H1 (cell line): ENCODE data around the gene LYPD6.

ENCODE experiments used
- EP300 ChIP-seq, 2 experiments: IDR thresholded peaks; 1 replicate in 1 of 2; 2 replicates in 1 of 2; pipeline ENCODE4 v1.6.1; 2011 to 2012; ENCODE audit warnings: low read depth in 2 of 2, low read length in 2 of 2, mild to moderate bottlenecking in 2 of 2, borderline replicate concordance in 1 of 2, inconsistent platforms in 1 of 2, moderate library complexity in 1 of 2
- POLR2AphosphoS5 ChIP-seq: IDR thresholded peaks from 2 replicates; pipeline ENCODE4 v1.6.1; 2011; ENCODE audit warnings: low read depth, low read length
- TF ChIP-seq, protein P1 (sequence below): IDR thresholded peaks from 2 replicates; pipeline ENCODE4 v1.6.1; 2011; ENCODE audit warnings: low read depth, mild to moderate bottlenecking, low read length; ENCODE audit not compliant: insufficient read depth
- TF ChIP-seq, protein P2 (sequence below): IDR thresholded peaks from 2 replicates; pipeline ENCODE4 v1.6.1; 2011; ENCODE audit warnings: low read length, improper control_type of control experiment

DNA sequence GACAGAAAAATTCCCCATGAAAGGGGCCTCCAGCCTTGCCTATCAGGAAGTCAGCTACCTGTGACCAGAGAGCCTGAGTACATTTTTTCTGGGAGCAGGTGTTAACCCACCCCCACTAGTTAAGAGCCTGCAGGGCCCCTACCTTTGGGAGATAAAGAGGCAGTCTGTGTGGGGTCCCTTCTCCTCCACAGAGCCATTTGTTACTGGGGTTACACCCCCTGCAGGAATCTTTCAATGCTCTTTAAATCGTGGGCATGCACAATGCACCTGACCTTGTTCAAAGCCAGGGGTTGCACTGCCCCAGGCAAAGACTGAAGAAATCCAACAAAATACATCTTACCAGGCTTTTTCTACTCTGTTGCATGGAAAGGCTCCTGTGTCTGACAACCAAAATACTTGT lies 15.7 kb upstream of the LYPD6 start:
- TF ChIP-seq POLR2AphosphoS5 = no peak
- TF ChIP-seq, protein P1, sequence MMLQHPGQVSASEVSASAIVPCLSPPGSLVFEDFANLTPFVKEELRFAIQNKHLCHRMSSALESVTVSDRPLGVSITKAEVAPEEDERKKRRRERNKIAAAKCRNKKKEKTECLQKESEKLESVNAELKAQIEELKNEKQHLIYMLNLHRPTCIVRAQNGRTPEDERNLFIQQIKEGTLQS = no peak
- no peak for TF ChIP-seq EP300 (IDR thresholded peaks at IDR 0.05; ENCODE audit: borderline replicate concordance in 1 of 2, low read depth in 2 of 2, low read length in 2 of 2)
- TF ChIP-seq, protein P2, sequence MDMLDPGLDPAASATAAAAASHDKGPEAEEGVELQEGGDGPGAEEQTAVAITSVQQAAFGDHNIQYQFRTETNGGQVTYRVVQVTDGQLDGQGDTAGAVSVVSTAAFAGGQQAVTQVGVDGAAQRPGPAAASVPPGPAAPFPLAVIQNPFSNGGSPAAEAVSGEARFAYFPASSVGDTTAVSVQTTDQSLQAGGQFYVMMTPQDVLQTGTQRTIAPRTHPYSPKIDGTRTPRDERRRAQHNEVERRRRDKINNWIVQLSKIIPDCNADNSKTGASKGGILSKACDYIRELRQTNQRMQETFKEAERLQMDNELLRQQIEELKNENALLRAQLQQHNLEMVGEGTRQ = no peak
